Activated T-cell treated with anti-CD3 and anti-CD28 coated beads for 1 hour (primary cell): Measurements from ENCODE around the gene AMBP.
A peak's percentile ranks its signal among the peaks of the same experiment; 100 is the strongest.
"Not testable (repeated sequence)": the region's sequence is repeated elsewhere in the genome, so short reads cannot be mapped to it uniquely, and the experiment has no call there.

ENCODE experiments used
- DNase-seq: peaks from one replicate; pipeline ENCODE4 v3.0.0-alpha.2; 2020; ENCODE audit warnings: low read depth

Gene AMBP

GRCh38 chr9:114091711-114092110, 13.6 kb upstream of the AMBP start:
- DNase-seq, result no peak

DNA sequence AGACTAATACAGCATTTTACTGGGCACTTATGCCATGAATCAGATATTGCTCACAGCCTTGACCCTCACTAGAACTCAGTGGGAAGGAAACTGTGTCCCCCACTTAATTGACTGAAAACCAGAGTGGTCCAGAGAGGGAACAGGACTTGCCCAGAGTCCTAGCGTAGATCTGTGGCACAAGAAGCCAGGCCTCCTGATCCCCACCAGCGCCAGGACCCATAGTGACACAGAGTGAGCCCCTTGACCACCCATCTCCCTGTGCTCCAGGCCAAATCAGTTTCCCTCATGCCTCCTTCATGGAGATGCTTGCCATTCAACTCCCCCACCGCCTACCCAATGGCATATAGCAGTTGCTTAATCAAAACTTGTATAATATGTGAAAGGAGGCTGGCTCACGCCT, 12.7 kb upstream of the AMBP start:
- no peak for DNase-seq

DNA sequence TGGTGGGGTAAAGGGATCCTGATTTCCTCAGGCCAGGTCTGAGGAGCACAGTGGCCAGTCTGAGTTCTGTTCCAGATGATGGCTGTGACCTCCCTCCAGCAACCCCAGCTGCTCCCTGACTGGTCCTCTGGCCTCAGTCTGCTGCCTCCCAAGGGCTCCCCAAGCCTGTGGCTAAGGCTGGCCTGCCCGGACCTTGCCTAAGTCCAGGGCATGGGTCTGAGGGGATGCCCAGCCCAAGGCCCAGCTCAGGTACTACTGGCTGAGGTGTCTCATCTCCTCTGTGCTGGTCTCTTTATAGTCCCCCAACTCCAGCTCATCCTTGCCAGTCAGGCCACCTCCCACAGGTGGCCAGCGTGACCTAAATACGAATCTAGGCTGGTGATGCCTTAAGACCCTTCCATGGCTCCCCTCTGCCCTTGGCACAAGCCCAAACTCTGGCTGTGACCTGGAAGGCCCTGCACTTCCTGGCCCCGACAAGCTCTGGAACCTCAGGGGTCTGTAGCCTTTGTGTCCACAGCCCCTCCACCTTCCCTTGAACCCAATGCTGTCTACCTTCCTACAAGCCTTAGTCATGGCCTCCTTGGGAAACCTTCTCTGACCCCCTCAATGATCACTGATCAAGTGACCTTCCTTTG, 11.2 kb upstream of the AMBP start:
- DNase-seq, result no peak

- no peak for DNase-seq
Observed at GRCh38 chr9:114088571-114089170, 10.6 kb upstream of the AMBP start.

GRCh38 chr9:114087721-114088120, 9.6 kb upstream of the AMBP start:
- DNase-seq, result no peak

DNA sequence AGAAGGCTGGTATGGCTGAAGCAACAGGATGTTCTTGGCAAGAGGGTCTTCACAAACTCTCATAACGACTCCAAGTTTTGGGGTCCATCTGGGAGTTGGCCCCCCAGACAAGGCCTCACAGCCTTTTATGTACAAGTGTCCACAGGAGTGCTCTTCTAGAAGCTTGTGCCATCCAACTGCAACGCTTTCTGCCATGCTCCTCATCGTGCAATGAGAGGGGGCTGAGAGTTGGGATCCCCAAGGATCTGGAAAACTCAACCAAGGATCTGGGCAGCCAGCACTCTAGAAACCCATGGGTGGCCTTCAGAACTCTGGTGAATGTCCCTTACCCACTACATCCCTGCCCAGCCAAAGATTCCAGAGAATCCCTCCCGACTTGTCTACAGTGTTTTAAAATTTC, 8.5 kb upstream of the AMBP start:
- no peak for DNase-seq

GRCh38 chr9:114086009-114086408, 7.9 kb upstream of the AMBP start:
- no peak for DNase-seq

- DNase-seq, result no peak
Observed at GRCh38 chr9:114085387-114085789, 7.3 kb upstream of the AMBP start.

DNA sequence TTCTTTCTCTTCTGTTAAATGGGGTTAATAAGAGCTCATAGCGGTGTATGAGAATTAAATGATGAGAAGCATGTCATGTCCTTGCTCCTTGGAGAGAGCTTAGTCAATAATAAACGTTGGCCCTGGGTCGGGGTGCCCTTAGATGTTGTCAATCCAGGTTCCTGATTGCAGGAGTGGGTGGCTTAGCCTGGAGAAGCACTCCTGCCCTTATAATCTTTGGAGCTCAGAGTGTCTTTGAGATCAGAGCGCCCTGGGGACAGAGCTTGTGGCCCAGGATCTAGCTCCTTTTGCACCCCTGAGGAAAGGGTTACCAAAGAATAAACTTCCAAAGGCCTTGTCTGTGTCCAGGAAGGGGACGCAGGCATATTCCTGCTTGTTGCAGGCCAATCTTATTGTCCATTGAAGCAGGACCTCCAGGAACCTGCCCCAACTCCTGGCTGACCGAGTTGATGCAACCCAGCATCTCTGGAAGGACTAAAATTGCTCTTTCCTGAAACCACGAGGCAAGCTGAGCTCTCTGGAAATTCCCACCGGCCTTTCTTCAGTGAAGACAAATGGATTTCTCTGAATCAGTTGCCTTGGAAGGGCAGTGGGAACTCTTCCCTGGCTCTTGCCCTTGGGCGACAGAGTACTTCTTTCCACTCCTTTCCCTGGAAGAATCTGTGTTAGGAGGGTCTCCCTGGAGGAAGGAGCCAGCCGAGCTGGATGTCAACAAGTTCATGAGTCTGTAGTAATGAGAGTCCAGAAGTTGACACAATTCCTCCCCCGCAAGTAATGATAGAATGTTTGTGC, 6.4 kb upstream of the AMBP start:
- DNase-seq, result no peak

DNA sequence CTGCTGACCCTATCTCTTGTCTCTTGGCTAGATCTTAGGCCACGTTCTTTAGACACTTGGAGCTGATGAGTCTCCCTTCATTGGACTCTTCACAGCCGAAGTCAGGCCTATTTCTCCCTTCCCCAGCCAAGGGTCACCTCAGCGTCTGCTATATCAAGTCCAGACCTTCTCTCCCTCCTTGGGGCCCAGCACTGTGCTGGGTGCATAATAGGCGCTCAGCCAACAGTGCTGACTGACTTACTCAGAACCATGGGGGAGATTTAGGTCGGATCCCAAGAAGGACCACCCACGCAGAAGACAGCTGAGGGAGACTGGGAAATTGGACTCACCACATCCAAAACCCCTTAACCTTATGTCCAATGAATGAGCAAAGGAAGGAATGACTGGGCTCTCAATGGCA, 5.6 kb upstream of the AMBP start:
- no peak for DNase-seq

DNA sequence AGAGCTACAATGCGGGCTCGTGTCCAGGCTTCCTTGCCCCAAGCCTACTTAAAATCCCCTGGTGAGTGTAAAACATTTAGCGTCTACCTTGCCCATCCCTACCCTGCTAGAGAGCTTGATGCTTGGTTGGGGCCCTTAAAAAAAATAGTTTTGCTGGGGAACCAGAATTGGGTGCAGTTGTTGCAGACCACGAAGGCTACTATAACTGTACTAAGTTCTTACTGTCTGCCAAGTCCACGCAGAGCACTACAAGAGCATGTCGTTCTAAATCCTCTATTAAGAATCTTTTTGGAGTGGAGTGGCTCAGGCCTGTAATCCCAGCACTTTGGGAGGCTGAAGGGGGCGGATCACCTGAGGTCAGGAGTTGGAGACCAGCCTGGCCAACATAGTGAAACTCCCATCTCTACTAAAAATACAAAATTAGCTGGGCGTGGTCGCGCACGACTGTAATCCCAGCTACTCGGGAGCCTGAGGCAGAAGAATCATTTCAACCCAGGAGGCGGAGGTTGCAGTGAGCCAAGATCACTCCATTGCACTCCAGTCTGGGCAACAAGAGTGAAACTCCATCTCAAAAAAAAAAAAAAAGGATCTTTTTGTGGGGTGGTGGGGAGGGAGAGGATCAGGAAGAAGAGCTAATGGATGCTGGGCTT, 4.8 kb upstream of the AMBP start:
- not testable (repeated sequence) for DNase-seq

DNA sequence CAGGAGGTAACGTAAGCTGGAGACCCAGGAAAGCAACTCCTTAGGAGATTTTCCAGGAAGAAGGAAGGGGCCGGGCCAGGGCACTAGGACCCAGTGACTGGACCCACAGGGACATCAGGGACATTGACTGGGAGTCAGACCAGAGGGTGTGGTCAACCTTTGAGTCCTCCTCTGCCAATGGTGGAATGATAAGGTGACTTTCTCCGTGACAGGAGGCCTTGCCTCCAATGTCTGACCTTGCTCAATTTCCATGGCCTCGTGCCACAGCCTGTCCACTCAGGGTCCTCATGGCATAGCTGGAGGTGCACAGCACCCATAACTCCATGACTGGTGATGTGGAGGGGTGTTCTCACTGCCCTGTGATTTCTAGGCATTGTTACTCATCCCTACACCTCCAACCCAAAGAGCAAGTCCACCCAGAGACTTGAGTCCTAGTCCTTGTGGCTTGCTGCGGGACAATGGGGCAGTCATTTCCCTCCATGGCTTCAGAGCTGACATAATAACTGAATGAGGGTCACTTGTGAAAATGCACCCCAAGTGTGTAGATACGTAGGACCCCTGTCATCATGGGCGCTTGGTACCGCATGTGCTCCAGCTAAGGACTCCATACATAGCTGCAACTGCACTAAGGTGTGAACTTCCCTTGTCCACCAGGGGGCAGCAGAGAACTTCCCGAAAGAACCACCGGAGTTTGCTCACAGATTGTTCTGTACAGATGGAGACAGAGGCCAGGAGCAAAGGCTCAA, 4.1 kb upstream of the AMBP start:
- DNase-seq, result peak; percentile 78

DNA sequence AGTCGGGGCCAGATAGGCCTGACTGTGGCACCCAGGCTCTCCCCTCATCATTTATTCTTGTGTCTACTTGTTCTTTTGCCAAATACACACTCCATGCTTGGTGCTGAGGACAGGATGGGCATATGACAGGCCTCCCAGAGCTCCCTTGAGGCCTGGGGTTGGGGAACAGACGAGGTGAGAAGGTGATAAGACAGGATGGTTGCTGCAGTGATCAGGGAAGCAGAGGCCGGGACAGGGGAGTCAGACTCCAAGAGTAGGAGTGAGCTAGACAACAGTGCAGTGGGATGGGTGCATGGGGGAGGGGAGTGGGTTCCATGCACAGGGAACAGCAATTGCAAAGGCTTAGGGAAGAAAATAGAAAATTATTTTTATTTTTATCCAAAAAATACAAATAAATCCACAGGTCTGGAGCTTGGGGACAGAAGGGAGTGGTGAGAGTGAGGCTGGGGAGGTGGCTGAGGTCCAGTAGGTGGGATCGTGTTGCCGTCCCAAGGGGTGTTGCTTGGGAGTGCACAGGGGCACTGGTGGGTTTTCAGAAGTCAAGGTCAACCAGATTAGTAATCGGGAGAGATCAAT, 3.4 kb upstream of the AMBP start:
- DNase-seq, result no peak

DNA sequence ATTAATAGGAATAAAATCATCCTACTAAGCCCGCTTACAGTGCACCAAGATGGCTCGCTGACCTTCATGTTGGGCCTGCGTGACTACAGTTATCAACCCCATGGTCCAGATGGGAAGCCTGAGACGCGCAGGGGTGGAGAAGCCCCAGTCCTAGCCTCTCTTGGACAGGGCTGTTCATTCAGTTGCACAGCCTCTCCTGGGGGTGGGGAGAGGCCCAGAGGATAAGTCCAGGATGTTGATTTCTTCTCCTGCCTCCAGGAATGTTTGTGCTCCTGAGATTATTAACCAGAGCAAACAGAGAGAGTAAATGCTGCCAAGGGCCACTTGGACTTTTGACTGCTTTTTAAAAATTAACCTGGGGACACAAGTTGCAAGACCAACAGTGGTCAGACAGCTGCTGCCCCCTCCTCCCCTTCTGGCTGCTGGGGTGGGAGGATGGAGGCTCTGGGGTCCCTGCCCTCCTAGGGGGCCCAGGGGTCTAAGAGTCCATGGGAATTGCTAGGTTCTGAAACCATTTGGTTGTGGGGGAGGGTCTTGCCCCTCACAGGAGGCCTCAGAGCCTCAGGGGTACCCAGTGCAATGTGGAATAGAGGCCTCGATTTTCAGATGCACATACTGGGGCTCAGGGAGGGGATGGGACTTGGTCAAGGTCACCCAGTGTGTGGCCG, 2.8 kb upstream of the AMBP start:
- no peak for DNase-seq

DNA sequence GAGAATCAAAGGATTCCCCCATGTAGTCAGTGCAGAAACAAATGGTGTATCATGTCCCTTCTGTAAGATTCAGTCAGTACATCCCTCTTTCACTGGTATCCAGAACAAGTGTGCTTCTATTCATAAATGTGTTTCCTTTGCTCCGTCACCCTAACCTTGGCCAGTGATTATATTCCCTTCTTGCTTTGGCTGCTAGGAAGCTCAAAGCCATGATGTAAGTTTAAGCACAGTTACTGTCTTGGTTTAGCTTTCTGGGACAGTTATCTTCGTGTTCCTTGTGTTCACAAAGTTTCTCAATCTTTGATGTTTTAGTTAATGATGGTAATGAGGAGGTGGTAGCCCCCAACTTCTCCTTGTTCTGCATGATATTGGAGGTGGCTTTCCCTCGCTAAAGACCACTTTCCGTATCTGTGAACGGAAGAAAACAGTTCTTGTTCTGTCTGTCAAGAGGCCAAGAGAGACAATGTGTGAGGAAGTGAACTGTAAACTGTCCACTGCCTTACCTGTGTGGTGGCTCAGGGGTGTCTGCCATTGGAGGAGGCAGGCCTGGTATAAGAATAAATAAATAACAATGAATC, 2.2 kb upstream of the AMBP start:
- no peak for DNase-seq

- no peak for DNase-seq
Observed at GRCh38 chr9:114078781-114079156, 669 bp upstream of the AMBP start.

- no peak for DNase-seq
Observed at GRCh38 chr9:114077162-114077837, 800 bp downstream of the AMBP start.

DNA sequence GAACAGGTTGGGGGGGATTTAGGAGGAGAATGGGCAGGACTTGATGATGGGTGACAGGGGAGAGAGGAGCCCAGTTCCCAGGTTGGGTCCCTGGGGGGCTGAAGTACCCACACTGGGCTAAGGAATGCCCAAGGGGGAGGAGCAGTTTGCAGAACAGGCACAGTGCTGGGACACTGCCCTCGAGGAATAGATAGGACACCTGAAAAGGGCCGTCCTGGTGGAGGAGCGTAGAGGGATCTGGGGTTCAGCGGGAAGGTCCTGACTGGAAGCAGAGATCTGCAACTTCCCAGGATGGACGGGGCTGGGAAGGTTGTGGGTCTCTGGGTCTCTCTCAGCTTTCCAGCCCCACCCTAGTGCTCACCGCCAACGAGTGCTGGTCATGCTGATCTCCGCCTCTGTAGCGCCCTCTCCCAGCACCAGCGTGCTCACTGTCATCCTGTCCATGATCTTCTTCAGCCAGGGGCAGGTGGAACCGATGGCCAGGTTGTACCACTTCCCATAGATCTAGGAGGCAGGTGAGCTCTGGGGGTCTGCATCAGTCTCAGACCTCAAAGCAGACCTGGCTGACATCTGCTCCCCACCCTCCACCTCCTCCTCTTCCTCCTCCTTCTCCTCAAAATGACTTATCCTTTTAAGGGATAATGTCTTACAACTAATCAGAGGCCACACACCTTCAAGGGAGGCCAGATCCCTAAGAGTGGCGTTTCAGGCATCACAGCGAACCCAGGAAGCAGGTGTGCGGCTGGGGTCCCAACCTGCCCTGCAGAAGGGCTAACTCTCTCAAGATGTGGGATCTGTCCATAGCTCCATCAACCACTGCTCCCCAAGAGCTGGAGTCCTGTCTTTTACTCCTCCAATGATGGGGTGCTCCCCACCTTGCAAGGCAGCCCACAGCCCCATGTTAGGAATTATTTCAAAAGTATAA, 1.6 kb downstream of the AMBP start:
- no peak for DNase-seq

- no peak for DNase-seq
Observed at GRCh38 chr9:114075602-114076001, 2.5 kb downstream of the AMBP start.
